Measurements from ENCODE around the gene CCDC187.

Gene CCDC187

GRCh38 chr9:136341042-136341655 lies 37.3 kb upstream of the CCDC187 start:
- DNase-seq, result no peak
- in situ Hi-C loops (cut with HindIII; ENCODE audit: low pct_ligation_motif_present, low pct_unique_long_range_greater_than_20kb, low sequenced_read_pairs), result no loop called here

GRCh38 chr9:136340356-136341041 lies 36.6 kb upstream of the CCDC187 start:
- DNase-seq, result no peak
- in situ Hi-C loops (cut with HindIII; ENCODE audit: low pct_ligation_motif_present, low pct_unique_long_range_greater_than_20kb, low sequenced_read_pairs), result no loop called here

GRCh38 chr9:136339958-136340310 lies 36.0 kb upstream of the CCDC187 start:
- in situ Hi-C loops (cut with HindIII; ENCODE audit: low pct_ligation_motif_present, low pct_unique_long_range_greater_than_20kb, low sequenced_read_pairs), result no loop called here
- no peak for DNase-seq

GRCh38 chr9:136339173-136339957 lies 35.5 kb upstream of the CCDC187 start:
- DNase-seq, result peak; percentile 55
- in situ Hi-C loops (cut with HindIII; ENCODE audit: low pct_ligation_motif_present, low pct_unique_long_range_greater_than_20kb, low sequenced_read_pairs), result no loop called here

GRCh38 chr9:136338511-136338910 lies 34.6 kb upstream of the CCDC187 start:
- no peak for DNase-seq
- in situ Hi-C loops (cut with HindIII; ENCODE audit: low pct_ligation_motif_present, low pct_unique_long_range_greater_than_20kb, low sequenced_read_pairs), result no loop called here

GRCh38 chr9:136337416-136338395 lies 33.8 kb upstream of the CCDC187 start:
- DNase-seq, result no peak
- in situ Hi-C loops (cut with HindIII; ENCODE audit: low pct_ligation_motif_present, low pct_unique_long_range_greater_than_20kb, low sequenced_read_pairs), result no loop called here

GRCh38 chr9:136336881-136337280 lies 33.0 kb upstream of the CCDC187 start:
- no peak for DNase-seq
- in situ Hi-C loops (cut with HindIII; ENCODE audit: low pct_ligation_motif_present, low pct_unique_long_range_greater_than_20kb, low sequenced_read_pairs), result no loop called here

- in situ Hi-C loops (cut with HindIII; ENCODE audit: low pct_ligation_motif_present, low pct_unique_long_range_greater_than_20kb, low sequenced_read_pairs), result no loop called here
- DNase-seq, result no peak
Observed at GRCh38 chr9:136336156-136336870, 32.4 kb upstream of the CCDC187 start.

- in situ Hi-C loops (cut with HindIII; ENCODE audit: low pct_ligation_motif_present, low pct_unique_long_range_greater_than_20kb, low sequenced_read_pairs), result no loop called here
- DNase-seq, result no peak
Observed at GRCh38 chr9:136335296-136336155, 31.6 kb upstream of the CCDC187 start.

GRCh38 chr9:136334541-136334940 lies 30.6 kb upstream of the CCDC187 start:
- in situ Hi-C loops (cut with HindIII; ENCODE audit: low pct_ligation_motif_present, low pct_unique_long_range_greater_than_20kb, low sequenced_read_pairs), result no loop called here
- no peak for DNase-seq

- in situ Hi-C loops (cut with HindIII; ENCODE audit: low pct_ligation_motif_present, low pct_unique_long_range_greater_than_20kb, low sequenced_read_pairs), result no loop called here
- DNase-seq, result no peak
Observed at GRCh38 chr9:136333486-136333885, 29.6 kb upstream of the CCDC187 start.

- in situ Hi-C loops (cut with HindIII; ENCODE audit: low pct_ligation_motif_present, low pct_unique_long_range_greater_than_20kb, low sequenced_read_pairs), result no loop called here
- DNase-seq, result no peak
Observed at GRCh38 chr9:136333045-136333444, 29.2 kb upstream of the CCDC187 start.

GRCh38 chr9:136332482-136332983 lies 28.6 kb upstream of the CCDC187 start:
- in situ Hi-C loops (cut with HindIII; ENCODE audit: low pct_ligation_motif_present, low pct_unique_long_range_greater_than_20kb, low sequenced_read_pairs), result no loop called here
- DNase-seq, result no peak

GRCh38 chr9:136331556-136332481 lies 27.9 kb upstream of the CCDC187 start:
- no peak for DNase-seq
- in situ Hi-C loops (cut with HindIII; ENCODE audit: low pct_ligation_motif_present, low pct_unique_long_range_greater_than_20kb, low sequenced_read_pairs), result no loop called here

- in situ Hi-C loops (cut with HindIII; ENCODE audit: low pct_ligation_motif_present, low pct_unique_long_range_greater_than_20kb, low sequenced_read_pairs), result no loop called here
- DNase-seq, result no peak
Observed at GRCh38 chr9:136331030-136331429, 27.1 kb upstream of the CCDC187 start.

- no peak for DNase-seq
- in situ Hi-C loops (cut with HindIII; ENCODE audit: low pct_ligation_motif_present, low pct_unique_long_range_greater_than_20kb, low sequenced_read_pairs), result no loop called here
Observed at GRCh38 chr9:136330406-136330990, 26.6 kb upstream of the CCDC187 start.
